GM12878 (cell line): ENCODE measurements around the gene OTOGL. TPM values are rescaled to one million over a fixed set of nuclear protein-coding genes. Genes with fewer than 3 reads are reported as not detected.

Experiments
- ATAC-seq: fragments of 200-7000 bp; cut with Tn5 transposase; 3 replicates; pipeline ENCODE4 v1.9.1; 2020; ENCODE audit warnings: mild to moderate bottlenecking, moderate library complexity
- BruUV-seq: library from RNA; stranded (reverse); fragments of 400-500 nt; replicated peaks from 2 replicates; lab custom pipeline; 2021; lab: Mats Ljungman, UMichigan
- CTCF ChIA-PET: fragments of 300-600 bp; sonication (Branson Sonifier 250); formaldehyde crosslinking; extraction: SDS; loops from one replicate; lab custom pipeline; 2021; ENCODE audit warnings: inconsistent platforms; lab: Yijun Ruan, JAX
- POLR2A ChIA-PET: fragments of 350-600 bp; formaldehyde crosslinking; extraction: SDS; loops from one replicate; lab custom pipeline; 2021; ENCODE audit warnings: inconsistent platforms; lab: Charles Lee
- RAD21 ChIA-PET: fragments of 300-600 bp; sonication (Branson Sonifier 250); formaldehyde crosslinking; loops from one replicate; lab custom pipeline; 2023; ENCODE audit warnings: antibody characterized with exemption; ENCODE audit not compliant: unreplicated experiment; lab: Charles Lee
- SMC1A ChIA-PET: fragments of 300-600 bp; sonication (Branson Sonifier 250); formaldehyde crosslinking; loops from one replicate; lab custom pipeline; 2023; ENCODE audit not compliant: unreplicated experiment, uncharacterized antibody; lab: Charles Lee
- DNase-seq: peaks from one replicate; pipeline ENCODE4 v3.0.0-alpha.2; 2011; ENCODE audit warnings: low read depth, low spot score
- FAIRE-seq: peaks from 3 replicates; lab custom pipeline; 2011; peaks lifted over from hg19 to GRCh38; lab: Jason Lieb, UNC
- H2AFZ ChIP-seq: 2 replicates; pipeline ENCODE4 v1.6.0; 2011; ENCODE audit warnings: low read depth, low read length, control low read depth; ENCODE audit not compliant: control insufficient read depth
- H3K27ac ChIP-seq: 2 replicates; pipeline ENCODE4 v1.5.1; 2011; ENCODE audit warnings: control low read depth; ENCODE audit not compliant: control insufficient read depth, insufficient read depth
- H3K27me3 ChIP-seq, 2 experiments: replicated peaks in 1 of 2; 2 replicates each; pipeline versions ENCODE4 v1.6.0 to v1.6.1; 2011; ENCODE audit warnings: low read length in 1 of 2; ENCODE audit not compliant: control insufficient read depth in 2 of 2, insufficient read depth in 2 of 2
- H3K36me3 ChIP-seq, 2 experiments: 2 replicates each; pipeline ENCODE4 v1.5.1; 2011; ENCODE audit warnings: low read length in 1 of 2; ENCODE audit not compliant: control insufficient read depth in 2 of 2, insufficient read depth in 2 of 2
- H3K4me1 ChIP-seq: 2 replicates; pipeline ENCODE4 v1.6.1; 2011; ENCODE audit warnings: mild to moderate bottlenecking, low read length, moderate library complexity, mixed read lengths; ENCODE audit not compliant: control insufficient read depth, insufficient read depth
- H3K4me2 ChIP-seq: 2 replicates; pipeline ENCODE4 v1.6.0; 2011; ENCODE audit warnings: control low read depth; ENCODE audit not compliant: control insufficient read depth, insufficient read depth
- H3K4me3 ChIP-seq: fragments of 200-600 bp; sonication (generic); 2 replicates; pipeline ENCODE4 v1.5.1; 2016
- H3K79me2 ChIP-seq: 2 replicates; pipeline ENCODE4 v1.6.0; 2011; ENCODE audit warnings: low read length; ENCODE audit not compliant: control insufficient read depth, insufficient read depth
- H3K9ac ChIP-seq: 2 replicates; pipeline ENCODE4 v1.8.0; 2011; ENCODE audit warnings: low read length, control low read depth, mixed read lengths; ENCODE audit not compliant: control insufficient read depth, insufficient read depth
- H3K9me3 ChIP-seq: replicated peaks from 3 replicates; pipeline ENCODE4 v1.5.1; 2011; ENCODE audit warnings: mild to moderate bottlenecking, low read length; ENCODE audit not compliant: control insufficient read depth, insufficient read depth
- H4K20me1 ChIP-seq: 2 replicates; pipeline ENCODE4 v1.6.0; 2011; ENCODE audit not compliant: control insufficient read depth, insufficient read depth
- CHD2 ChIP-seq: IDR thresholded peaks from 2 replicates; pipeline ENCODE4 v1.6.1; 2011; ENCODE audit warnings: low read depth, low read length, improper control_type of control experiment, borderline replicate concordance
- CREB1 ChIP-seq: IDR thresholded peaks from 2 replicates; pipeline ENCODE4 v1.6.1; 2012; ENCODE audit warnings: low read depth, mild to moderate bottlenecking, inconsistent platforms
- FOS ChIP-seq: IDR thresholded peaks from 3 replicates; pipeline ENCODE4 v1.6.1; 2011; ENCODE audit warnings: borderline replicate concordance; ENCODE audit not compliant: insufficient read length; ENCODE audit errors: extremely low read depth
- HDAC6 ChIP-seq: fragments of 200-600 bp; sonication (generic); IDR thresholded peaks from one replicate; pipeline ENCODE4 v1.8.0; 2017; ENCODE audit warnings: antibody characterized with exemption; ENCODE audit not compliant: unreplicated experiment
- KDM1A ChIP-seq: fragments of 200-600 bp; sonication (generic); IDR thresholded peaks from 2 replicates; pipeline ENCODE4 v1.6.1; 2016; ENCODE audit warnings: borderline replicate concordance
- NFIC ChIP-seq: IDR thresholded peaks from 2 replicates; pipeline ENCODE4 v1.6.1; 2012; ENCODE audit warnings: low read depth, mild to moderate bottlenecking, inconsistent platforms, low read length, moderate library complexity
- POLR2AphosphoS2 ChIP-seq: IDR thresholded peaks from 2 replicates; pipeline ENCODE4 v1.6.1; 2011; ENCODE audit warnings: low read depth, mild to moderate bottlenecking, low read length, improper control_type of control experiment, moderate library complexity
- RBBP5 ChIP-seq: fragments of 200-600 bp; sonication (generic); conservative IDR thresholded peaks from 2 replicates; pipeline ENCODE4 v1.6.1; 2016
- SIN3A ChIP-seq: IDR thresholded peaks from 2 replicates; pipeline ENCODE4 v1.6.1; 2012; ENCODE audit warnings: low read depth, low read length, improper control_type of control experiment
- SMAD5 ChIP-seq: IDR thresholded peaks from 2 replicates; pipeline ENCODE4 v1.6.1; 2016; ENCODE audit warnings: antibody characterized with exemption, low read depth
- TAF1 ChIP-seq: IDR thresholded peaks from 2 replicates; pipeline ENCODE4 v1.6.1; 2011; ENCODE audit warnings: mild to moderate bottlenecking, low read depth, low read length, borderline replicate concordance
- WGBS: methylation state at CpG from one replicate; pipeline ENCODE4 v1.1.6; 2016; ENCODE audit warnings: low lambda C conversion rate; ENCODE audit not compliant: insufficient replicate concordance, insufficient coverage; ENCODE audit errors: missing lambda C conversion rate; 5-methylcytosine and 5-hydroxymethylcytosine counted together
- in situ Hi-C: fragments of 300-500 bp; cut with MboI; formaldehyde crosslinking; loops from 9 replicates; pipeline ENCODE4 v1.14.3; 2018; ENCODE audit warnings: mixed read lengths
- intact Hi-C: fragments of 100-400 bp; cut with micrococcal nuclease; formaldehyde crosslinking; loops from one replicate; pipeline ENCODE4 v1.14.2; 2022; ENCODE audit not compliant: unreplicated experiment
- polyA plus RNA-seq, 11 experiments: library from polyadenylated mRNA; depleted of rRNA in 4 of 11; unstranded in 6 of 11; stranded (reverse) in 5 of 11; fragments of >200 nt; fragmentation: Nextera tagmentation in 4 of 11; fragmentation: Illumina TruSeq in 1 of 11; extraction: Ambion mirVana in 4 of 11; extraction: Trizol in 1 of 11; gene quantifications; 1 replicate in 1 of 11; 2 replicates in 10 of 11; pipeline versions ENCODE4 v1.2.1 to v1.2.3, GENCODE V29; 2011 to 2016; ENCODE audit warnings: inconsistent platforms in 2 of 11, missing spikeins in 2 of 11, low read depth in 1 of 11
- total RNA-seq, 4 experiments: library from RNA; depleted of rRNA in 3 of 4; stranded (reverse); fragments of >200 nt in 3 of 4; fragmentation: Illumina TruSeq in 1 of 4; extraction: Trizol in 1 of 4; gene quantifications; 2 replicates each; pipeline versions ENCODE4 v1.2.1 to v1.2.3, GENCODE V29; 2013 to 2021
- TF ChIP-seq, protein P1 (sequence below): IDR thresholded peaks from 2 replicates; pipeline ENCODE4 v1.6.1; 2011; ENCODE audit warnings: low read depth, low read length, improper control_type of control experiment, borderline replicate concordance
- TF ChIP-seq, protein P2 (sequence below): fragments of 450-650 bp; IDR thresholded peaks from 2 replicates; pipeline ENCODE4 v1.6.1; 2016; ENCODE audit warnings: mild to moderate bottlenecking

OTOGL gene
- total and polyA plus RNA-seq, 10 of the 15 experiments (the other 5 are each of a cell fraction or from before 2014, with no cell fraction given) = 0.04 to 3.7 (median 0.27) TPM

DNA sequence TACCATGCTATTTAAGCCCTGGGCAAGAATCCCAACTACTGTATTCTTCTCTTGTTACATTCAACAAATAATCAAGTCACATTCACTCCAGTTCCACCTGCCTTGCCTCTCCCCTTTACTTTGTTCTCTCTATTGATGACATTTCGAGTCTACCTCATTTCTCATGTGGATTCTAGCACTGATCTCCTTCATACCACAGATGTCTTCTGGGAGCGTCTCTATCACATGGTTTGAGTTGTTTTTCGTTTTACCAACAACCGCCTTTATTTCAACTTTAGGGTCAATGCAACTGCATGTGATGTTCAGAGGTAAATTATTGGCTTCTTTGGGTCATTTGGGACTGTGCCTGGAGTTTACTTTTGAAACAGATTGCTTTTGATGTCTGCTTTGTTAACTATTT is 40.7 kb downstream of the OTOGL start:
- in situ Hi-C loops (no loop called here), intact Hi-C loops (no loop called here)
- H3K4me2 ChIP-seq = no peak overlapping the region
- ChIA-PET SMC1A (no interaction called here), RAD21 (no interaction called here), POLR2A (no interaction called here), CTCF (interaction anchor here (0.9 kb wide), 1 partner anchor 10 kb away, joined by 3 read pairs; no protein-coding TSS in a partner anchor)
- H3K27ac ChIP-seq = no peak overlapping the region
- H3K4me3 ChIP-seq = no peak overlapping the region
- no peaks in the 10 kb centered on the region for H3K36me3 ChIP-seq
- H4K20me1 ChIP-seq = no peaks in the 10 kb centered on the region
- no peak overlapping the region for H2AFZ ChIP-seq
- H3K79me2 ChIP-seq = no peaks in the 10 kb centered on the region
- FAIRE-seq (no peak), ATAC-seq (no peak), DNase-seq (no peak)
- TF ChIP-seq TAF1 = no peak
- H3K4me1 ChIP-seq = no peaks in the 10 kb centered on the region
- no peaks in the 10 kb centered on the region; a peak in 1 of 4 replicates for H3K27me3 ChIP-seq
- H3K9me3 ChIP-seq = no peaks in the 10 kb centered on the region
- no peak overlapping the region for H3K9ac ChIP-seq
- 29% methylated on average over 4 of the region's 4 CpGs for WGBS
- no TSS peak for BruUV-seq

DNA sequence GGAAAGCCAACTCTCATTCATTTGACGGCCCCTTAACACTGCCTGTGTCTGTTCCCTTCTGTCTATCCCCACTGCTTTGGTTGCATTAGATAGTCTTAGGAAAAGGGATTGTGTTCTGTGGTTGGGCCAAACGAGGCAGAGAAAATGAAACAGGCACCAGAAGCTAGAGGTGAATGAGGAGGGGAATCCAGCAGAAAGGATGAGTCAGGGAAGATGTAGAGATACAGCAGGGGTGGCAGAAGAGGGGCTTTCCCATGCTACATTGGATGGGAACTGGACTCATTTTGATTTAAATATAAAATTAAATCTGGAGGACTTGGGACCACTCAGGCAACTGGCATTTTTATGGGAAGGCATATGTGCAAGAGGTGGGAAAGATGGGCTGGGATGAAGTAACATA is 43.3 kb downstream of the OTOGL start:
- Histone ChIP-seq H3K4me2 (no peak overlapping the region), H3K79me2 (no peaks in the 10 kb centered on the region), H3K9me3 (no peaks in the 10 kb centered on the region), H3K4me1 (no peaks in the 10 kb centered on the region), H3K36me3 (no peaks in the 10 kb centered on the region), H3K4me3 (no peak overlapping the region), H3K27ac (no peak overlapping the region), H2AFZ (no peak overlapping the region), H3K9ac (no peak overlapping the region), H4K20me1 (no peaks in the 10 kb centered on the region), H3K27me3 (no peaks in the 10 kb centered on the region; a peak in 1 of 4 replicates)
- in situ Hi-C loops = no loop called here
- ChIA-PET RAD21 (no interaction called here), SMC1A (no interaction called here), CTCF (no interaction called here), POLR2A (no interaction called here)
- FAIRE-seq (no peak), ATAC-seq (no peak), DNase-seq (no peak)
- intact Hi-C loops = no loop called here
- BruUV-seq = no TSS peak
- WGBS = 47% methylated on average over 2 of the region's 2 CpGs
- TF ChIP-seq, protein P1, sequence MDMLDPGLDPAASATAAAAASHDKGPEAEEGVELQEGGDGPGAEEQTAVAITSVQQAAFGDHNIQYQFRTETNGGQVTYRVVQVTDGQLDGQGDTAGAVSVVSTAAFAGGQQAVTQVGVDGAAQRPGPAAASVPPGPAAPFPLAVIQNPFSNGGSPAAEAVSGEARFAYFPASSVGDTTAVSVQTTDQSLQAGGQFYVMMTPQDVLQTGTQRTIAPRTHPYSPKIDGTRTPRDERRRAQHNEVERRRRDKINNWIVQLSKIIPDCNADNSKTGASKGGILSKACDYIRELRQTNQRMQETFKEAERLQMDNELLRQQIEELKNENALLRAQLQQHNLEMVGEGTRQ = no peak
- TF ChIP-seq NFIC = no peak
- no peak for TF ChIP-seq FOS
- TF ChIP-seq, protein P2, sequence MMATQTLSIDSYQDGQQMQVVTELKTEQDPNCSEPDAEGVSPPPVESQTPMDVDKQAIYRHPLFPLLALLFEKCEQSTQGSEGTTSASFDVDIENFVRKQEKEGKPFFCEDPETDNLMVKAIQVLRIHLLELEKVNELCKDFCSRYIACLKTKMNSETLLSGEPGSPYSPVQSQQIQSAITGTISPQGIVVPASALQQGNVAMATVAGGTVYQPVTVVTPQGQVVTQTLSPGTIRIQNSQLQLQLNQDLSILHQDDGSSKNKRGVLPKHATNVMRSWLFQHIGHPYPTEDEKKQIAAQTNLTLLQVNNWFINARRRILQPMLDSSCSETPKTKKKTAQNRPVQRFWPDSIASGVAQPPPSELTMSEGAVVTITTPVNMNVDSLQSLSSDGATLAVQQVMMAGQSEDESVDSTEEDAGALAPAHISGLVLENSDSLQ = no peak
- TF ChIP-seq POLR2AphosphoS2 = no peak
- TF ChIP-seq KDM1A = no peak
- TF ChIP-seq CREB1 = no peak
- TF ChIP-seq CHD2 = no peak
- no peak for TF ChIP-seq SMAD5
- no peak for TF ChIP-seq HDAC6
- TF ChIP-seq RBBP5 = no peak
- TF ChIP-seq SIN3A = no peak
